HepG2 (cell line): ENCODE measurements around the gene TMC8. TPM values are rescaled to one million over a fixed set of nuclear protein-coding genes. Genes with fewer than 3 reads are reported as not detected.

ENCODE experiments used
- ARID4A ChIP-seq: sonication (generic); formaldehyde crosslinking; IDR thresholded peaks from 2 replicates; pipeline ENCODE4 v1.5.0; 2020; ENCODE audit warnings: mild to moderate bottlenecking, missing genetic modification reagents, borderline replicate concordance
- ATF3 ChIP-seq: sonication (generic); formaldehyde crosslinking; IDR thresholded peaks from 2 replicates; pipeline ENCODE4 v1.4.0; 2020; ENCODE audit warnings: missing genetic modification reagents
- ATF4 ChIP-seq, 2 experiments: fragments of 450-650 bp in 1 of 2; sonication (generic) in 1 of 2; formaldehyde crosslinking; IDR thresholded peaks; 2 replicates each; pipeline versions ENCODE4 v1.5.0 to v1.8.0; 2020 to 2022; ENCODE audit warnings: mild to moderate bottlenecking in 1 of 2, missing genetic modification reagents in 1 of 2
- CEBPB ChIP-seq: IDR thresholded peaks from 2 replicates; pipeline ENCODE4 v1.6.1; 2011; ENCODE audit warnings: low read depth, low read length, improper control_type of control experiment, borderline replicate concordance
- CEBPG ChIP-seq: IDR thresholded peaks from 2 replicates; pipeline ENCODE4 v1.6.1; 2016
- ERF ChIP-seq: IDR thresholded peaks from 2 replicates; pipeline ENCODE4 v1.6.1; 2018; ENCODE audit warnings: missing biosample characterization, missing genetic modification reagents
- FOXA3 ChIP-seq: IDR thresholded peaks from 2 replicates; pipeline ENCODE4 v1.6.1; 2016; ENCODE audit warnings: missing genetic modification reagents, missing compliant biosample characterization
- HNF4A ChIP-seq: sonication (generic); formaldehyde crosslinking; IDR thresholded peaks from 2 replicates; pipeline ENCODE4 v1.4.0; 2020; ENCODE audit warnings: missing genetic modification reagents
- HOXA3 ChIP-seq: sonication (generic); formaldehyde crosslinking; IDR thresholded peaks from 2 replicates; pipeline ENCODE4 v1.5.0; 2020; ENCODE audit warnings: missing genetic modification reagents
- NR2F1 ChIP-seq, 2 experiments: fragments of 450-650 bp in 1 of 2; formaldehyde crosslinking in 1 of 2; IDR thresholded peaks; 2 replicates each; pipeline versions ENCODE4 v1.5.0 to v1.6.1; 2016 to 2020; ENCODE audit warnings: mild to moderate bottlenecking in 1 of 2, missing compliant biosample characterization in 1 of 2, missing genetic modification reagents in 1 of 2, moderate library complexity in 1 of 2
- PHF20 ChIP-seq: sonication (generic); formaldehyde crosslinking; IDR thresholded peaks from 2 replicates; pipeline ENCODE4 v1.5.0; 2020; ENCODE audit warnings: mild to moderate bottlenecking, missing genetic modification reagents
- RXRB ChIP-seq: IDR thresholded peaks from 2 replicates; pipeline ENCODE4 v1.6.1; 2016; ENCODE audit warnings: borderline replicate concordance, missing genetic modification reagents, missing compliant biosample characterization
- SOX13 ChIP-seq, 3 experiments: fragments of 450-650 bp in 1 of 3; sonication (generic) in 1 of 3; formaldehyde crosslinking in 1 of 3; IDR thresholded peaks in 2 of 3; conservative IDR thresholded peaks in 1 of 3; 2 replicates each; pipeline versions ENCODE4 v1.5.0 to v1.6.1; 2016 to 2020; ENCODE audit warnings: antibody characterized with exemption in 1 of 3, mild to moderate bottlenecking in 1 of 3, missing compliant biosample characterization in 1 of 3, missing genetic modification reagents in 1 of 3, moderate library complexity in 1 of 3
- SPEN ChIP-seq: sonication (generic); formaldehyde crosslinking; IDR thresholded peaks from 2 replicates; pipeline ENCODE4 v1.5.1; 2020; ENCODE audit warnings: low read depth, mild to moderate bottlenecking, missing genetic modification reagents
- THRA ChIP-seq: sonication (generic); formaldehyde crosslinking; IDR thresholded peaks from 2 replicates; pipeline ENCODE4 v1.4.0; 2020; ENCODE audit warnings: missing genetic modification reagents, borderline replicate concordance
- ZBTB26 ChIP-seq: IDR thresholded peaks from 2 replicates; pipeline ENCODE4 v1.6.1; 2016; ENCODE audit warnings: missing compliant biosample characterization, missing genetic modification reagents, borderline replicate concordance
- ZBTB38 ChIP-seq: sonication (generic); formaldehyde crosslinking; IDR thresholded peaks from 2 replicates; pipeline ENCODE4 v1.5.1; 2020; ENCODE audit warnings: mild to moderate bottlenecking, missing genetic modification reagents
- ZBTB7B ChIP-seq: sonication (generic); formaldehyde crosslinking; IDR thresholded peaks from 2 replicates; pipeline ENCODE4 v1.4.0; 2020; ENCODE audit warnings: missing genetic modification reagents
- ZNF839 ChIP-seq: sonication (generic); formaldehyde crosslinking; IDR thresholded peaks from 2 replicates; pipeline ENCODE4 v1.4.0; 2020; ENCODE audit warnings: missing genetic modification reagents, mild to moderate bottlenecking, borderline replicate concordance
- polyA plus RNA-seq, 8 experiments: library from polyadenylated mRNA; depleted of rRNA in 3 of 8; stranded (reverse) in 7 of 8; unstranded in 1 of 8; fragments of >200 nt; fragmentation: Illumina TruSeq in 4 of 8; extraction: Trizol in 4 of 8; gene quantifications; 2 replicates each; pipeline versions ENCODE4 v1.2.1 to v1.2.3, GENCODE V29; 2011 to 2016; ENCODE audit warnings: low read depth in 4 of 8, missing spikeins in 1 of 8, mixed read lengths in 1 of 8; ENCODE audit not compliant: insufficient read depth in 1 of 8
- total RNA-seq, 5 experiments: library from RNA; depleted of rRNA; stranded (reverse); fragments of >200 nt; fragmentation: Illumina TruSeq; extraction: Trizol; gene quantifications; 2 replicates each; pipeline ENCODE4 v1.2.3, GENCODE V29; 2016; ENCODE audit warnings: low read depth in 1 of 5

Gene TMC8
- total and polyA plus RNA-seq, 2 of the 13 experiments (the other 11 are each of a cell fraction or from before 2014, with no cell fraction given), result 0.53 to 7.8 TPM

GRCh38 chr17:78108726-78109488 lies 21.7 kb upstream of the TMC8 start (continued):
- TF ChIP-seq PHF20, result no peak
- peak; percentile 41; the same call in 1 of the 2 replicates for TF ChIP-seq ZBTB38 (CRISPR knock-in tag)
- TF ChIP-seq SOX13 (IDR thresholded peaks at IDR 0.05), result no peak
- TF ChIP-seq SOX13 (CRISPR knock-in tag; conservative IDR thresholded peaks at IDR 0.05 in 1 of 2, IDR thresholded peaks at IDR 0.05 in 1 of 2), result peak in 1 of 2 experiments; percentile 24; a peak in 1 of 4 replicates
- 0 out of 2 replicates have a peak, but pooled peaks have one; percentile 23 for TF ChIP-seq CEBPB
- peak; percentile 44; the same call in 1 of the 2 replicates for TF ChIP-seq ARID4A (CRISPR knock-in tag)
- TF ChIP-seq CEBPG (CRISPR knock-in tag), result peak; percentile 55; the same call in 1 of the 2 replicates
- 0 out of 2 replicates have a peak, but pooled peaks have one; percentile 13 for TF ChIP-seq THRA (CRISPR knock-in tag)
- TF ChIP-seq NR2F1 (CRISPR knock-in tag; IDR thresholded peaks at IDR 0.05), result peak; percentile 75 to 78; a peak in 3 of 4 replicates
- TF ChIP-seq ZBTB26, result no peak
- peak; percentile 39; the same call in 1 of the 2 replicates for TF ChIP-seq HOXA3 (CRISPR knock-in tag)
- 0 out of 2 replicates have a peak, but pooled peaks have one; percentile 49 for TF ChIP-seq ERF (CRISPR knock-in tag)
- TF ChIP-seq FOXA3 (CRISPR knock-in tag), result peak; percentile 28; the same call in 1 of the 2 replicates
- TF ChIP-seq SPEN (CRISPR knock-in tag), result 0 out of 2 replicates have a peak, but pooled peaks have one; percentile 38
- TF ChIP-seq ZBTB7B, result peak; percentile 62; the same call in 1 of the 2 replicates
- TF ChIP-seq ATF3 (CRISPR knock-in tag), result 0 out of 2 replicates have a peak, but pooled peaks have one; percentile 14
- 0 out of 2 replicates have a peak, but pooled peaks have one; percentile 9 for TF ChIP-seq ZNF839 (CRISPR knock-in tag)
- TF ChIP-seq ATF4 (CRISPR knock-in tag; IDR thresholded peaks at IDR 0.05), result peak in 1 of 2 experiments; percentile 62; a peak in 1 of 4 replicates
- TF ChIP-seq RXRB (CRISPR knock-in tag), result peak; percentile 59
- peak; percentile 56 for TF ChIP-seq HNF4A
